Endometrium (tissue), 2 donors: ENCODE results near the gene CLSTN2.

Experiments
- FAIRE-seq: peaks from 2 replicates; lab custom pipeline; 2012; peaks lifted over from hg19 to GRCh38; lab: Jason Lieb, UNC
- donor health status: control.
- donor health status: control.

CLSTN2 gene

DNA sequence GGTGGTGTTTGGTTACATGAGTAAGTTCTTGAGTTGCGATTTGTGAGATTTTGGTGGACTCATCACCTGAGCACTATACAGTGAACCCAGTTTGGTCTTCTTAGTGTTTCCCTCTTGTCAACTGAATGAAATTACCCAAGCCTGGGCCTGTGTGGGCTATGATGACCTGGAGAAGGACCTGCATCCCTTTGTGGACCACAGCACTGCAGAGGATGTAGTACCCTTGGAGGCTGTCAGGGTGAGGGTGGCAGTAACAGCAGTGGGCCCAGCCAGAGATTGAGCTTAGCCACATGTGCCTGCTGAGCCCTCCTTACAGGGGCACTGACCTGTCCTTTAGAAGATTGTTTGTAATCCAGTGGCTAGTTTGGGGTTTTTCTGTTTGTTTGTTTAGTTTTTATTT lies 492.8 kb downstream of the CLSTN2 start:
- FAIRE-seq: no peak

DNA sequence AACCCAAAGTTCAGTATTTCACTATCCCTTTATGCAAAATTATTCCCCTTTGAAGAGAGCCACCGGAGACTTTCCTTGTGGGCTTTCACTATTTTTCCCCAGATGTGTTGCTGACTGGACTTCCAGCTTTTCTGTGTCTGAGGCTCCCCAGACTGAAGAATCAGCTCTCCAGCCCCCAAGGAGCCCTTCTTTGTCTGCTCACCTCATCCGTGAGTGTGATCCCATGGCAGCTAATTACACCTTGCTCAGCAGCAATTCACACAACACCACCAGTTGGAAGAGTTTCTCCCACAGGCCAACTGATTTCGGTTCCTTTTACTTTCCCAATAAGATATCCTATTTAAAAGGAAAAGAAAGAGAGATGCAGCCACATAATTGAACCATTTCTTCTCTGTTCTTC lies 493.4 kb downstream of the CLSTN2 start:
- no peak for FAIRE-seq

DNA sequence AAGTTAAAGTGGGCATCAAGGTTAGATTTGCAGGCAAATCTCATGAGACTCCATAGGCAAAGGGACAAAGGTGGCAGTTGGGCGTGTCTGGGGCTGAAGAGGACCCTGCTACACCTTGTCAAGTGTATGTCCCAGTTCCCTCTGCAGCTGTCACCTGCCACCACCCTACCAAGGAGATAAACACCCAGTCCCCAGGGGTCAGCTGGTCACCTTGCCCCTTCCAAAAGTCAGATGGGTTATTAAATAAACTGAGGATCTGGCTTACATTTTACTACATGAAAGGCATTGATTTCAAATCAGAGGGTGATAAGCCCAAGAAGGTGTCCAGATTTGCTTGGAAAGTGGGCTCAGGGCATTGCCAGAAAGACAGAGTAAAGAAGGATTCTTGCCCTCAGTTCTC lies 494.8 kb downstream of the CLSTN2 start:
- no peak for FAIRE-seq

- no peak for FAIRE-seq
These were observed 495.5 kb downstream of the CLSTN2 start for GRCh38 chr3:140430494-140430893.

DNA sequence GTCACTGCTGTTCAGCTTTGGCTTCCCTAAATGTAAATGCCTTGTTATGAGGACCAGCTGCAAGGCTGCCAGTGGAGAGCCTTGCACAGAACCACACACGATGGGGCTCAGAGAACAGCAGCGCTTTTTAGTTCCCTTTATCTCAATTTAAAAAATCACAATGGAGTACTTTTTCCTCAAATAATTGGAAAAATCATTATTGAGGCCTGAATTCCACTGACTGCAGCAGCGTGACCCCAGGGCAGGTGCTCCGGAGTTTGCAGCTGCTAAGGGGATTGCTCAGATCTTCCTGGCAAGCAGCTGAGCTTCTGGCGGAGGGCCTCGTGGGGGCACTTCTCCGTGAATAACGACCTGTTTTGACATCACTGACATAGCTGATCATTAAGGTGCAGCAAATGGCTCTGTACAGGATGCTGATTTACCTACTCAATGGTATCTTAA lies 497.3 kb downstream of the CLSTN2 start:
- no peak for FAIRE-seq

DNA sequence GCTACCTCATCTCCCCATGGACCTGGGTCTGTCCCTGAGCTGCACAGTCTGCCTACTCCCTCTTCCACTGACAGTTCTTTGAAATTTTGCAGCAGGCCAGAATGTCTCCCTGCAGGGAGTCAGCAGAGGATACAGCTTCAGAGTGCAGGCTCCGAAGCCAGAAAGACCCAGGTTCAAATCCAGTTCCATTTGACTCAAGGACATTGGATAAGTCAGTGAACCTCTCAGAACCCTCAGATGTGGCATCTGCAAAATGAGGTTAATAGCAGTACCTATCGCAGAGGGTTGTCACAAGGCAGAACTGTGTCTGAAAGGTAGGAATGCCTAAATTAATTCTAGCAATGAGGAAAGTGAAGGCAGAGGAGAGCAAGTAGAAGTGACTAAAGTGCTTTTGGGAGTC lies 498.4 kb downstream of the CLSTN2 start:
- no peak for FAIRE-seq

DNA sequence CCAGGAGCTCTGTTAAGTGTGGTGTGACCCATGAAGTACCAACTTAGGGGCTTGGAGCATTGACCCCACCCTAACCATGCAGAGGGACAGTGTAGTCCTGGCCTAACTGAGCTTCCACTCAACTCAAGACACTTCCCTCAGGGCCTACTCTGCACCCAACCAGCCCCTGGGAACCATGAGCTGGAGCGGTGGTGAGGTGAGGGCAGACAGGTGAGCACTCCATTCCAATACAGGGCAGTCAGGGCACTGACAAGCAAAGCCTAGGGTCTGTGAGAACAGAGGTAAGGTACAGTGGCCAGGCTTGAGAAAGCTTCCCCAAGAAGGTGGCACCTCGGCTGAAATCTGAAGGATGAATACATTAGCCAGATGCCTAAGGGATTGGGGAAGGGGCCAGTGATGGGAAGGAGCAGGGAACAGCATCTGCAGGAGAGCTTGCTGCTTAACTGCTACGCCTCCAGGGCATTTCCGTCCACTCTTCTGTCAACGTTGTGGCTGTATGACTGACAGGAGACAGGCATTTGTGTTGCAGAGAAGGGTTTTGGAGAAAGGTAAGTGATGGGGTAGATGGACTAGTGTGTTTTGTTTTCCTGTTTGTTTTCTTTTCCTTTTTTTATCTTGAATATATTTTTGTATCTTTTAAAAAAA lies 499.4 kb downstream of the CLSTN2 start:
- no peak for FAIRE-seq

- FAIRE-seq: no peak
These were observed 501.4 kb downstream of the CLSTN2 start for GRCh38 chr3:140436421-140436820.

GRCh38 chr3:140438736-140439470 lies 503.9 kb downstream of the CLSTN2 start:
- no peak for FAIRE-seq

GRCh38 chr3:140439527-140439926 lies 504.5 kb downstream of the CLSTN2 start:
- FAIRE-seq: no peak

- no peak for FAIRE-seq
These were observed 505.5 kb downstream of the CLSTN2 start for GRCh38 chr3:140440446-140440845.

DNA sequence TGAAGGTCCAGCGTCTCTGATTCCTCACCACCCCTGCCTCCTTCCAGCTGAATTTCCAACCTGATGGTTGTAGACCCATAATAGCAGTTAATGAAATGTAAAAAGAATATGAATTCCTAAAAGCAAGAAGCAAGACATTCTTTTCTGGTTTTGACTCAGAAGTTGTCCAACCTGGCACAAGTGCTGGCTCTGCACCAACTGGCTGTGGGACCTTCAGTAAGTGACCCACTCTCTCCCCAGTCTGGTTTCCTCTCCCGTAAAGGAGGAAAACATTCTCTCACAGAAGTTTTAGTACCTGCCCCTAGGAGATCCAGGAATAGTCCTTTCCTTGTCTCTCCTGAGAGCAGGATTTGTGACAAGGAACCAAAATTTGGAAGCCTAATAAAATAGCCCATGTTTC lies 506.0 kb downstream of the CLSTN2 start:
- FAIRE-seq: no peak

DNA sequence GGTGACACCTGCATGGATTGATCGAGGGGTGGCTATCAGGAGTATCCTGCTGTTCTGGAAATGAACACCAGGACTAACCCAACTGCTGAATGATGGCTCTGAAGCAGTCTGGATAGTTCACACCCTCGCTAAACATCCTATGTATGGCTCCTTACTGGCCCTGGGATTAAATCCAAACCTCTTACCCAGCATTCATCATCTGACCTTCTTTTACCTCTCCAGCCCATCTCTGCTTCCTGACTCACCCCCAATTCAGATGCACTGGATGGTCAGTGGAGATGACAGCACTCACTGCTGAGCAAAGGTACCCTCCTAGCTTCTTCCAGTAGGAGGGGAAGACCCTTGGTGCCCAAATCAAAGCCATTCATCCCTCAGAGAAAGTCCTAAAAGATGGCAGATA lies 507.6 kb downstream of the CLSTN2 start:
- no peak for FAIRE-seq

DNA sequence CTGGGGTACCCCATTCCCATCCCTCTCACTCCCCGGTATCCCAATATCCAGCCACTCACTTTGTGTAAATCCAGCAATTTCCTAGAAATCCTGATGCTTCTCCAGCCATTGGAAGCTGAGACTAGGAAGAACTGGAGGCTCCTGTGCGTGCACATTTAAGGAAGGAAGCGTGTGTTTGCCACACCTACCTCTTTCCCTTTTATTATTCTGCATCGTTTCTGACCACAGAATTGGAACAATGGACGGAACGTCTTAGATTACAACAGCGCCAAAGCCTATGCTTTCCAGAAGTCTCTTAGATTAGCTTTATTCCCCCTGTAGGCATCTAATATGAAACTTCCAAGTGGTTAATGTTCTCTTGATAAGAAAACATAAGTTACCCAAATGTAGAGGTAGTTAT lies 508.1 kb downstream of the CLSTN2 start:
- FAIRE-seq: no peak

- FAIRE-seq: no peak
These were observed 508.8 kb downstream of the CLSTN2 start for GRCh38 chr3:140443806-140444205.

- no peak for FAIRE-seq
These were observed 511.7 kb downstream of the CLSTN2 start for GRCh38 chr3:140446734-140447133.

GRCh38 chr3:140447136-140447535 lies 512.2 kb downstream of the CLSTN2 start:
- FAIRE-seq: no peak

DNA sequence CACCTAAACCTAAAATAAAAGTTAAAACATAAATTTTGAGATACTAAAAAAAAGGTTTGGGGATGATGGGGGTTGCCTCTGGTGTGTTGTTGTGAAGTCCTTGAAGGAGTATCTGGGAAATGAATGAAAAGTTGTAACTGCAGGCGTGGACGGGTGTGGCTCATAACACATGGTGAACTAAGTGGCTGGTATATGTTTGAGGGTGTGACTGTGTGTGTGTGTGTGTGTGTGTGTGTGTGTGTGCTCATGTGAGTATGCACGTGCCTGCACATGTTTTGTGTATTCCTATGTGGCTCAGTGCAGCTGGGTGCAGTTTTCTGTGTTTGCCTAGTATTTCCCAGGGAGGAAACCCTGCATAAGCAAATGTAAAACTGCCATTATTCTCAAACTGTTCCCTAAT lies 513.0 kb downstream of the CLSTN2 start:
- no peak for FAIRE-seq

DNA sequence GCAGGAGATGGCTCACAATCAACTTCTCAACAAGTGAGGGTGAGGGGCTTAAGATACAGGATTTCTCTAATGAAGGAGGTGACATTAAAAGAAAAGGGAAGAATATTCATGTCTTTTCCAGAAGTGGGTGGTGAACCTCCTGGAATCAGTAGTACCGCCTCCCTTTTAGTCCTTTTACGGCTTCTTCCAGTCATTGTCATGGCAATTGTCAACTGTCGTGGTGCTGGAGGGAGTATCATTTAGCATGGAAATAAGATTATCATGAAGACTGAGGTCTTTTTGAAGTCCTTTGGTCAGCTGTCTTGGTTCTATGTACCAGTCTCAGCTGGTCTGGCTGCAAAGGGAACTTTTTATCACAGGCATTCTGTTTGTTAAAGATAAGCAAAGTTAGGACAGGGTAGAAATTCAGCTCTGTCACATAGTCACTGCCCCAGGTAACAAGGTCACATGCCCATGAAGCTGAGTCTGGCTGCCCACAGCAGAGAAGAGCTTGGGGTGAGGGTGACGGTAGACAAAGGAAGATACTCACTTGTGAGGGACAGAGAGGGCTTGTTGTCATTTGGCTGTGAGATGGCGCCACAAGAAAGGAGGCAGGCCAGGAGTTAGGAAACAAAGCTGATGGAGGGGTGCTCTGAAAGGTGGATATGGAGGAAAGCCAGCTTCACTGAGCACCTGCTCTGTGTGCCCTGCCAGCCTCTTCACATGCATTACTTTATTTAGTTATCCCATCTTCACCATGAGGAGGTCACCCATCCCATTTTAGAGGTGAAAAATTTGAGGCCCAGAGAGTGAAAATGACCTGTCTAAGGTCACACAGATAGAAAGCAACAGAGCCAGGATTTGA lies 514.6 kb downstream of the CLSTN2 start:
- no peak for FAIRE-seq

DNA sequence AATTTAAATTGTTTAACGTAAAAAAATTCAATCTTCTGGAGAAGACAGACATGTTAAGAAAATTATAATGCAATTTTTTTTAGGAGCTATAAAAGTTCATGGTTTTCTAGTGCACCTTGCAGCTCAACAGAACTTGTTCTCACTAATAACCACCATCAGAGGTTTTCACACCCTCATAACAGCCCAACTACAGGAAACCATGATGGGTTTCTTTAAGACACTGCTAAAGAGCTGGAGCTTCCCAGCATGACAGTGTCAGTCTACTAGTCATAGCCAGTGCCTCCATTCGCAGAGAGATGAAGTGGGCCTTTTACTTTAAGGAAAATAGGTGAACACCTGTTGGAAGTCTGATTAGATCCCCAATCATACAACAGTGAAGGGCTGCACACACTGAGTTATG lies 518.8 kb downstream of the CLSTN2 start:
- FAIRE-seq: no peak

DNA sequence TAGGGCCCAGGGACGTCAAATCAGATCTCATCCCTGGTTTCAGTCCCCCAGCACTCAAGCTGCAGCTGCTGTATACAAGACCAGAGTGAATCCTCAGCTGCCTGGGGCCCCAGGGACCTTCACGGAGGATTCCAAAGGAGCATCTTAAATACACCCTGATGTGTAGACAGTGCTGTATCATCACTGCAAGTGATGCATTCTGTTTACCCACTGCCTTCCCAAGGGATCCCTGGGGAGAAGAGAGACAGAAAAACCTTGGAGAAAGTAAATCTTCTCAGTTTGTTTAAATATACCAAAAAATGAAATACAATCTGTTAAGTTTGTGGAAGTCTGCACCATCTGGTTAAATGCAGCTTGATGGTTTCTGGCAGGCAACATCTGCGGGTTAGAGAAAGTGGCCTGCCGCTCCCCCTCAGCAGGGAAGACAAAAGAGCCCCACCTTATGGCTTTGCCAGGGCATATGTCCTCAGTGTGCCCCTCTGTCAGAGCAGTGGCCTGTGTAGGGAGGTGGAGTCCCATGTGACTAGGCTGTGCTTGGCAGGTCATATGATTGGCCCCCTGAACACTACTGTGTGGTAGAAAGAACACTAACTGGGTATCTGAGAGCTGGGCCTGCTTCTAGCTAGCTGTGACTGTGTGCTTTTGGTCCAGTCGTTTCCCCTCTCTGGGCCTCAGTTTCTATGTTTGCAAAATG lies 520.7 kb downstream of the CLSTN2 start:
- FAIRE-seq: no peak

DNA sequence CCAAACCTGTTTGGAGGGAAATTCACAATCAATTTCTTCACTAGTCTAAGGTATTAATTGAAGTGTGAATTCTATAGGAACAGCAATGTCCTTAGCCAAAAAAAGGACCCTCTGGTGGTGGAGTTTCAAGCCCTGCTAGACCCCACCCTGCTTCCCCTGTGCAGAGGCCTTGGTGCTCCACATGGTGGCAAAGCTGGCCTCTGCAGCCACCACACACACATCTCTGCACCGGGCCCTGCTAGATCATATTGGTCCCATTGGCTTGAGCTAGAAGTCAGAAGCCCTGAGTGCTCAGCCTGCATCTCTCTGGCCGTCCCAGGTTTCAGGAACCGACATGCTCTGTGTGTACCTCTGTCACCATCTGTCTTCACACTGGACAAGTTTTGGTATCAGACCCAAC lies 522.0 kb downstream of the CLSTN2 start:
- FAIRE-seq: no peak

GRCh38 chr3:140459462-140459861 lies 524.5 kb downstream of the CLSTN2 start:
- FAIRE-seq: no peak
